Keratinocyte (primary cell): Measurements from ENCODE around the gene ENG.

Experiments
- EZH2 ChIP-seq: IDR thresholded peaks from one replicate; pipeline ENCODE4 v1.6.1; 2012; ENCODE audit warnings: inconsistent platforms, mild to moderate bottlenecking, low read length, moderate library complexity
- TF ChIP-seq, protein P1 (sequence below), 3 experiments: IDR thresholded peaks in 1 of 3; conservative IDR thresholded peaks in 1 of 3; optimal IDR thresholded peaks in 1 of 3; 2 replicates in 2 of 3; 3 replicates in 1 of 3; pipeline versions ENCODE3 to v1.5.1; 2011; ENCODE audit warnings: low read length in 3 of 3, mild to moderate bottlenecking in 3 of 3, moderate library complexity in 2 of 3, control low read depth in 1 of 3, inconsistent platforms in 1 of 3; ENCODE audit not compliant: insufficient read depth in 2 of 3; ENCODE audit errors: extremely low read depth in 1 of 3

GRCh38 chr9:127826253-127826913 lies 28.1 kb downstream of the ENG start:
- TF ChIP-seq, protein P1, sequence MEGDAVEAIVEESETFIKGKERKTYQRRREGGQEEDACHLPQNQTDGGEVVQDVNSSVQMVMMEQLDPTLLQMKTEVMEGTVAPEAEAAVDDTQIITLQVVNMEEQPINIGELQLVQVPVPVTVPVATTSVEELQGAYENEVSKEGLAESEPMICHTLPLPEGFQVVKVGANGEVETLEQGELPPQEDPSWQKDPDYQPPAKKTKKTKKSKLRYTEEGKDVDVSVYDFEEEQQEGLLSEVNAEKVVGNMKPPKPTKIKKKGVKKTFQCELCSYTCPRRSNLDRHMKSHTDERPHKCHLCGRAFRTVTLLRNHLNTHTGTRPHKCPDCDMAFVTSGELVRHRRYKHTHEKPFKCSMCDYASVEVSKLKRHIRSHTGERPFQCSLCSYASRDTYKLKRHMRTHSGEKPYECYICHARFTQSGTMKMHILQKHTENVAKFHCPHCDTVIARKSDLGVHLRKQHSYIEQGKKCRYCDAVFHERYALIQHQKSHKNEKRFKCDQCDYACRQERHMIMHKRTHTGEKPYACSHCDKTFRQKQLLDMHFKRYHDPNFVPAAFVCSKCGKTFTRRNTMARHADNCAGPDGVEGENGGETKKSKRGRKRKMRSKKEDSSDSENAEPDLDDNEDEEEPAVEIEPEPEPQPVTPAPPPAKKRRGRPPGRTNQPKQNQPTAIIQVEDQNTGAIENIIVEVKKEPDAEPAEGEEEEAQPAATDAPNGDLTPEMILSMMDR (optimal IDR thresholded peaks at IDR 0.05 in 1 of 3, IDR thresholded peaks at IDR 0.05 in 1 of 3, conservative IDR thresholded peaks at IDR 0.05 in 1 of 3; ENCODE audit: extremely low read depth in 1 of 3, insufficient read depth in 2 of 3, low read length in 3 of 3) = no peak
- no peak for TF ChIP-seq EZH2
